SKM-1 (cell line): ENCODE measurements around the gene DUSP28.
A peak's percentile ranks its signal among the peaks of the same experiment; 100 is the strongest.
"Not testable (repeated sequence)": the region's sequence is repeated elsewhere in the genome, so short reads cannot be mapped to it uniquely, and the experiment has no call there.

Experiments
- DNase-seq: peaks from one replicate; lab custom pipeline; 2025; ENCODE audit not compliant: unreplicated experiment; lab: John Stamatoyannopoulos, UW

The DUSP28 gene

GRCh38 chr2:240560084-240560479 is at the start of gene DUSP28:
Gene DUSP28 (plus strand): TSS chr2:240560357. CDS start chr2:240560685, 328 bp downstream.
- DNase-seq: peak; percentile 75

- DNase-seq: no peak
Measured at GRCh38 chr2:240510513-240511210, 49.5 kb upstream of the DUSP28 start.

- DNase-seq: no peak
Measured at GRCh38 chr2:240511351-240512108, 48.6 kb upstream of the DUSP28 start.

- no peak for DNase-seq
Measured at GRCh38 chr2:240512109-240512485, 48.1 kb upstream of the DUSP28 start.

- DNase-seq: no peak
Measured at GRCh38 chr2:240512666-240513535, 47.3 kb upstream of the DUSP28 start.

- DNase-seq: peak; percentile 37
Measured at GRCh38 chr2:240513549-240514287, 46.4 kb upstream of the DUSP28 start.

- DNase-seq: no peak
Measured at GRCh38 chr2:240514631-240515030, 45.5 kb upstream of the DUSP28 start.

- DNase-seq: no peak
Measured at GRCh38 chr2:240517342-240517741, 42.8 kb upstream of the DUSP28 start.

GRCh38 chr2:240518981-240519380 is 41.2 kb upstream of the DUSP28 start:
- DNase-seq: no peak

- no peak for DNase-seq
Measured at GRCh38 chr2:240519396-240520129, 40.6 kb upstream of the DUSP28 start.

GRCh38 chr2:240520130-240520973 is 39.8 kb upstream of the DUSP28 start:
- DNase-seq: no peak

- DNase-seq: no peak
Measured at GRCh38 chr2:240520974-240521350, 39.2 kb upstream of the DUSP28 start.

GRCh38 chr2:240521885-240522284 is 38.3 kb upstream of the DUSP28 start:
- not testable (repeated sequence) for DNase-seq

- no peak for DNase-seq
Measured at GRCh38 chr2:240522406-240522805, 37.8 kb upstream of the DUSP28 start.

GRCh38 chr2:240523451-240524281 is 36.5 kb upstream of the DUSP28 start:
- DNase-seq: no peak

- DNase-seq: no peak
Measured at GRCh38 chr2:240524963-240525718, 35.0 kb upstream of the DUSP28 start.

- no peak for DNase-seq
Measured at GRCh38 chr2:240525802-240526201, 34.4 kb upstream of the DUSP28 start.

- DNase-seq: no peak
Measured at GRCh38 chr2:240526521-240526920, 33.6 kb upstream of the DUSP28 start.
